ENCODE measurements around the gene WDR62. TPM values are rescaled to one million over a fixed set of nuclear protein-coding genes. Genes with fewer than 3 reads are reported as not detected.

Gene WDR62
- total and polyA plus RNA-seq, 12 donors: 1.6 to 33.7 (median 12.9) TPM

GRCh38 chr19:36014012-36014924, 40.4 kb upstream of the WDR62 start, which contains the start of gene ALKBH6:
ALKBH6 (minus strand) TSS chr19:36014213; CDS start chr19:36013397, 816 bp downstream.
- intact Hi-C loops (cut with DNase I): loop anchor here in 4 of 10 donors (1.0 to 5.0 kb wide), 4 partner anchors 19 to 40 kb away; partner anchors contain the start of genes SDHAF1 (in 2 of the 4), THAP8 (in 2 of the 4) and WDR62 (in 2 of the 4)
- DNase-seq: peak; percentile 99 to 100
- 2 to 3% methylated on average over 42 of the region's 42 CpGs for WGBS, 2 donors
- peak; percentile 98 to 100 (median 99) for ATAC-seq
- TF ChIP-seq CTCF (IDR thresholded peaks at IDR 0.05): peak in 2 of 9 donors; percentile 19 to 23
- peaks cover 6 to 22% (median 12%) of the 10 kb centered on the region in 9 donors for H3K4me1 ChIP-seq
- H3K9me3 ChIP-seq: no peaks in the 10 kb centered on the region
- peak within 1 kb of the TSS; percentile 34 to 92 (median 74) for H3K4me3 ChIP-seq
- peak within 1 kb of the TSS in 9 of 10 donors; percentile 35 to 94 (median 82) for H3K27ac ChIP-seq
- peaks cover 0 to 26% (median 0%) of the 10 kb centered on the region in 9 donors for H3K36me3 ChIP-seq
- H3K27me3 ChIP-seq: no peaks in the 10 kb centered on the region

- Histone ChIP-seq H3K4me1 (peaks cover 0 to 6% (median 5%) of the 10 kb centered on the region in 9 donors), H3K27me3 (no peaks in the 10 kb centered on the region), H3K9me3 (no peaks in the 10 kb centered on the region), H3K27ac (no peak overlapping the region), H3K4me3 (no peak overlapping the region), H3K36me3 (peaks cover 0 to 68% (median 0%) of the 10 kb centered on the region in 9 donors)
- ATAC-seq (no peak), DNase-seq (no peak)
- WGBS, 2 donors: 91 to 94% methylated on average over 22 of the region's 22 CpGs
- intact Hi-C loops (cut with DNase I): no loop called here
- no peak for TF ChIP-seq CTCF (IDR thresholded peaks at IDR 0.05)
These were observed 35.5 kb upstream of the WDR62 start for GRCh38 chr19:36019061-36019670.

GRCh38 chr19:36023432-36023831, 31.3 kb upstream of the WDR62 start:
- Histone ChIP-seq H3K4me3 (no peak overlapping the region), H3K36me3 (peaks cover 0 to 82% (median 0%) of the 10 kb centered on the region in 9 donors), H3K27me3 (no peaks in the 10 kb centered on the region), H3K4me1 (no peaks in the 10 kb centered on the region), H3K9me3 (no peaks in the 10 kb centered on the region), H3K27ac (no peak overlapping the region)
- WGBS, 2 donors: 92 to 96% methylated on average over 5 of the region's 5 CpGs
- no peak for TF ChIP-seq CTCF (IDR thresholded peaks at IDR 0.05)
- ATAC-seq: no peak
- DNase-seq: no peak
- intact Hi-C loops (cut with DNase I): no loop called here

- Histone ChIP-seq H3K27ac (no peak overlapping the region), H3K9me3 (no peaks in the 10 kb centered on the region), H3K4me1 (no peaks in the 10 kb centered on the region), H3K27me3 (no peaks in the 10 kb centered on the region), H3K36me3 (peaks cover 0 to 67% (median 0%) of the 10 kb centered on the region in 9 donors), H3K4me3 (no peak overlapping the region)
- TF ChIP-seq CTCF (IDR thresholded peaks at IDR 0.05): no peak
- intact Hi-C loops (cut with DNase I): no loop called here
- ATAC-seq (no peak), DNase-seq (no peak)
- 76 to 78% methylated on average over 1 of the region's 1 CpG for WGBS, 2 donors
These were observed 29.2 kb upstream of the WDR62 start for GRCh38 chr19:36025541-36025940.

Data from heart right ventricle (tissue), 16 donors.